CD4-positive, alpha-beta T cell (primary cell): Measurements from ENCODE around the gene HDAC3. TPM values are rescaled to one million over a fixed set of nuclear protein-coding genes. Genes with fewer than 3 reads are reported as not detected.

Experiments
- ATAC-seq: fragments of 200-7000 bp; cut with Tn5 transposase; one replicate; pipeline ENCODE4 v1.10.0; 2022; ENCODE audit warnings: mild to moderate bottlenecking; ENCODE audit not compliant: poor library complexity
- CTCF ChIA-PET: fragments of 350-600 bp; sonication (Branson Sonifier 250); formaldehyde crosslinking; loops from one replicate; lab custom pipeline; 2021; ENCODE audit warnings: antibody characterized with exemption, inconsistent platforms; lab: Charles Lee
- POLR2A ChIA-PET: fragments of 350-600 bp; sonication (Branson Sonifier 250); formaldehyde crosslinking; loops from one replicate; lab custom pipeline; 2021; ENCODE audit warnings: antibody characterized with exemption, inconsistent platforms; lab: Charles Lee
- DNase-seq, 14 experiments: peaks; one replicate each; pipeline ENCODE4 v3.0.0-alpha.2; 2013 to 2020; ENCODE audit warnings: mixed read lengths in 2 of 14
- H3K27ac ChIP-seq, 2 donors: one replicate each; pipeline versions ENCODE4 v1.5.1 to v1.7.0; 2013; ENCODE audit warnings: low read length in 2 of 2, low read depth in 1 of 2, mild to moderate bottlenecking in 1 of 2
- H3K27me3 ChIP-seq, 2 experiments: 1 replicate in 1 of 2; 2 replicates in 1 of 2; pipeline versions ENCODE4 v1.6.1 to v1.7.0; 2013; ENCODE audit warnings: low read length in 2 of 2, control low read depth in 1 of 2, mild to moderate bottlenecking in 1 of 2, moderate library complexity in 1 of 2; ENCODE audit not compliant: insufficient read depth in 2 of 2, control insufficient read depth in 1 of 2
- H3K36me3 ChIP-seq: one replicate; pipeline ENCODE4 v1.6.1; 2013; ENCODE audit warnings: low read length, control low read depth; ENCODE audit not compliant: insufficient read depth
- H3K4me1 ChIP-seq: one replicate; pipeline ENCODE4 v1.6.1; 2013; ENCODE audit warnings: low read length, control low read depth; ENCODE audit not compliant: insufficient read depth
- H3K4me3 ChIP-seq: one replicate; pipeline ENCODE4 v1.5.1; 2013; ENCODE audit warnings: mild to moderate bottlenecking, low read length, moderate library complexity
- H3K9me3 ChIP-seq, 2 experiments: 1 replicate in 1 of 2; 2 replicates in 1 of 2; pipeline versions ENCODE4 v1.6.1 to v1.7.0; 2013; ENCODE audit warnings: low read length in 2 of 2, mild to moderate bottlenecking in 2 of 2, control low read depth in 1 of 2, moderate library complexity in 1 of 2; ENCODE audit not compliant: control insufficient read depth in 1 of 2, insufficient read depth in 1 of 2
- H3K27ac Mint-ChIP-seq: one replicate; pipeline ENCODE4 v1.8.0; 2020; ENCODE audit warnings: mixed read lengths
- H3K27me3 Mint-ChIP-seq: one replicate; pipeline ENCODE4 v1.8.0; 2021; ENCODE audit warnings: mixed read lengths
- H3K36me3 Mint-ChIP-seq: one replicate; pipeline ENCODE4 v1.8.0; 2021; ENCODE audit warnings: low read depth, mixed read lengths
- H3K4me1 Mint-ChIP-seq: one replicate; pipeline ENCODE4 v1.8.0; 2021; ENCODE audit warnings: low read depth, mixed read lengths
- H3K4me3 Mint-ChIP-seq: one replicate; pipeline ENCODE4 v1.8.0; 2020; ENCODE audit warnings: mild to moderate bottlenecking, mixed read lengths
- H3K9me3 Mint-ChIP-seq: one replicate; pipeline ENCODE4 v1.8.0; 2020; ENCODE audit warnings: mixed read lengths
- CTCF ChIP-seq: fragments of 200-600 bp; IDR thresholded peaks from one replicate; pipeline ENCODE4 v1.8.0; 2022; ENCODE audit warnings: antibody characterized with exemption, mild to moderate bottlenecking
- intact Hi-C, 2 experiments: fragments of 100-400 bp; cut with DNase I in 1 of 2; cut with micrococcal nuclease in 1 of 2; formaldehyde crosslinking; loops; one replicate each; pipeline versions ENCODE4 v1.15.1 to v1.9.0; 2023 to 2025; cut with DNase I, micrococcal nuclease
- total RNA-seq, 174 experiments: library from RNA in 2 of 174; stranded (reverse) in 2 of 174; gene quantifications; one replicate each; pipeline ENCODE4 v1.2.3 and lab custom pipeline; 2021 to 2026

The HDAC3 gene
- total RNA-seq, 2 experiments from 2014 or later, result 51.1 to 52.7 TPM

- peaks cover 87% of the 10 kb centered on the region for H3K36me3 Mint-ChIP-seq
- H3K27ac ChIP-seq, result no peak overlapping the region
- no peak overlapping the region for H3K4me3 ChIP-seq
- intact Hi-C loops, result no loop called here
- no peak overlapping the region for H3K27ac Mint-ChIP-seq
- H3K36me3 ChIP-seq, result peaks cover 87% of the 10 kb centered on the region
- no peaks in the 10 kb centered on the region for H3K9me3 Mint-ChIP-seq
- CTCF ChIA-PET, result interaction anchor here (1.2 to 3.0 kb wide), 2 partner anchors 21 to 34 kb away, joined by 3 to 18 read pairs; partner anchors contain the start of gene DIAPH1
- H3K4me1 ChIP-seq, result peaks cover 4% of the 10 kb centered on the region
- H3K27me3 ChIP-seq, result no peaks in the 10 kb centered on the region
- no peaks in the 10 kb centered on the region for H3K27me3 Mint-ChIP-seq
- H3K4me1 Mint-ChIP-seq, result peaks cover 52% of the 10 kb centered on the region
- H3K4me3 Mint-ChIP-seq, result no peak overlapping the region
- POLR2A ChIA-PET, result no interaction called here
- no peak for DNase-seq
- no peaks in the 10 kb centered on the region for H3K9me3 ChIP-seq
- no peak for ATAC-seq
- TF ChIP-seq CTCF, result no peak
These were observed 51.1 kb downstream of the HDAC3 start for GRCh38 chr5:141585594-141585993.

GRCh38 chr5:141574122-141574510 is 62.5 kb downstream of the HDAC3 start:
- intact Hi-C loops, result no loop called here
- TF ChIP-seq CTCF, result no peak
- DNase-seq, result no peak
- ChIA-PET POLR2A (no interaction called here), CTCF (interaction anchor here (2.0 kb wide), 1 partner anchor 16 kb away, joined by 5 read pairs; no protein-coding TSS in a partner anchor)
- peaks cover 98% of the 10 kb centered on the region for H3K36me3 ChIP-seq
- no peaks in the 10 kb centered on the region for H3K9me3 ChIP-seq
- Mint-ChIP-seq H3K27me3 (no peaks in the 10 kb centered on the region), H3K4me1 (no peaks in the 10 kb centered on the region), H3K36me3 (peaks cover 95% of the 10 kb centered on the region), H3K4me3 (no peak overlapping the region), H3K27ac (no peak overlapping the region), H3K9me3 (no peaks in the 10 kb centered on the region)
- no peaks in the 10 kb centered on the region for H3K4me1 ChIP-seq
- no peak for ATAC-seq
- H3K27me3 ChIP-seq, result no peaks in the 10 kb centered on the region
- no peak overlapping the region for H3K4me3 ChIP-seq
- no peak overlapping the region for H3K27ac ChIP-seq

GRCh38 chr5:141573489-141574121 is 63.0 kb downstream of the HDAC3 start:
- no peaks in the 10 kb centered on the region for H3K27me3 Mint-ChIP-seq
- no peak for TF ChIP-seq CTCF
- ATAC-seq (no peak), DNase-seq (no peak)
- H3K36me3 Mint-ChIP-seq, result peaks cover 95% of the 10 kb centered on the region
- H3K9me3 ChIP-seq, result no peaks in the 10 kb centered on the region
- no peak overlapping the region for H3K27ac ChIP-seq
- H3K4me3 Mint-ChIP-seq, result no peak overlapping the region
- peaks cover 98% of the 10 kb centered on the region for H3K36me3 ChIP-seq
- no peak overlapping the region for H3K27ac Mint-ChIP-seq
- no peaks in the 10 kb centered on the region for H3K4me1 ChIP-seq
- H3K9me3 Mint-ChIP-seq, result no peaks in the 10 kb centered on the region
- H3K27me3 ChIP-seq, result no peaks in the 10 kb centered on the region
- no peak overlapping the region for H3K4me3 ChIP-seq
- POLR2A ChIA-PET, result no interaction called here
- CTCF ChIA-PET, result interaction anchor here (3.2 kb wide), 1 partner anchor 45 kb away, joined by 11 read pairs; the partner anchor contains the start of gene DIAPH1
- intact Hi-C loops, result no loop called here
- no peaks in the 10 kb centered on the region for H3K4me1 Mint-ChIP-seq

Other genes starting within 250 kb of the HDAC3 start
- gene PCDHGB4, start 249.2 kb downstream of the HDAC3 start, total RNA-seq, result not detected
- gene PCDHGA8, start 244.2 kb downstream of the HDAC3 start, total RNA-seq, result not detected
- gene PCDHGB5, start 238.9 kb downstream of the HDAC3 start, total RNA-seq, result under 1 TPM; 0.14 to 0.20 TPM
- not detected for gene PCDHGA9, start 234.1 kb downstream of the HDAC3 start, total RNA-seq
- gene PCDHGB6, start 228.8 kb downstream of the HDAC3 start, total RNA-seq, result under 1 TPM in 1 of 2 experiments, not detected in 1; 0.06 TPM
- gene PCDHGA10, start 223.9 kb downstream of the HDAC3 start, total RNA-seq, result under 1 TPM in 1 of 2 experiments, not detected in 1; 0.08 TPM
- not detected for gene PCDHGB7, start 219.2 kb downstream of the HDAC3 start, total RNA-seq
- gene PCDHGA11, start 215.8 kb downstream of the HDAC3 start, total RNA-seq, result not detected
- gene PCDHGA12, start 206.3 kb downstream of the HDAC3 start, total RNA-seq, result not detected
- not detected for gene PCDHGC3, start 160.9 kb downstream of the HDAC3 start, total RNA-seq
- gene PCDHGC4, start 151.8 kb downstream of the HDAC3 start, total RNA-seq, result not detected
- gene PCDHGC5, start 147.8 kb downstream of the HDAC3 start, total RNA-seq, result not detected
- 100 to 1,000 TPM; 159 to 161 TPM for gene DIAPH1, start 17.8 kb downstream of the HDAC3 start, total RNA-seq
- 10 to 100 TPM; 10.9 to 11.4 TPM for gene RELL2, start 148 bp upstream of the HDAC3 start, total RNA-seq
- 10 to 100 TPM; 79.8 to 86.8 TPM for gene FCHSD1, start 14.6 kb upstream of the HDAC3 start, total RNA-seq
- under 1 TPM; 0.30 to 0.31 TPM for gene ARAP3, start 45.4 kb upstream of the HDAC3 start, total RNA-seq
- gene PCDH1, start 241.6 kb upstream of the HDAC3 start, total RNA-seq, result under 1 TPM in 1 of 2 experiments, not detected in 1; 0.17 TPM